Osteocyte (in vitro differentiated cells): Measurements from ENCODE around the gene ZMYND8. TPM values are rescaled to one million over a fixed set of nuclear protein-coding genes. Genes with fewer than 3 reads are reported as not detected.
"Not testable (repeated sequence)": the region's sequence is repeated elsewhere in the genome, so short reads cannot be mapped to it uniquely, and the experiment has no call there.

ENCODE experiments used
- DNase-seq: peaks from one replicate; pipeline ENCODE4 v3.0.0; 2021; ENCODE audit warnings: mixed read lengths; ENCODE audit not compliant: unreplicated experiment; ENCODE audit errors: extremely low spot score
- H3K27ac Mint-ChIP-seq: one replicate; pipeline ENCODE4 v1.8.0; 2021; ENCODE audit warnings: mild to moderate bottlenecking, mixed read lengths; ENCODE audit not compliant: unreplicated experiment
- H3K27me3 Mint-ChIP-seq: one replicate; pipeline ENCODE4 v1.8.0; 2021; ENCODE audit warnings: mixed read lengths; ENCODE audit not compliant: unreplicated experiment
- H3K36me3 Mint-ChIP-seq: one replicate; pipeline ENCODE4 v1.8.0; 2021; ENCODE audit warnings: mixed read lengths; ENCODE audit not compliant: unreplicated experiment
- H3K4me1 Mint-ChIP-seq: one replicate; pipeline ENCODE4 v1.8.0; 2021; ENCODE audit warnings: mixed read lengths; ENCODE audit not compliant: unreplicated experiment
- H3K4me3 Mint-ChIP-seq: one replicate; pipeline ENCODE4 v1.8.0; 2021; ENCODE audit warnings: mild to moderate bottlenecking, moderate library complexity, mixed read lengths; ENCODE audit not compliant: unreplicated experiment
- H3K9me3 Mint-ChIP-seq: one replicate; pipeline ENCODE4 v1.8.0; 2021; ENCODE audit warnings: mixed read lengths; ENCODE audit not compliant: unreplicated experiment
- total RNA-seq: library from RNA; stranded (reverse); gene quantifications from 2 replicates; pipeline ENCODE4 v1.2.1, GENCODE V29; 2021
- TF ChIP-seq, protein P1 (sequence below): fragments of 200-600 bp; sonication (generic); IDR thresholded peaks from 2 replicates; pipeline ENCODE4 v1.5.0; 2021; ENCODE audit warnings: antibody characterized with exemption, mild to moderate bottlenecking, moderate library complexity

The ZMYND8 gene
- total RNA-seq, 1 donor from 2014 or later: 96.5 TPM

DNA sequence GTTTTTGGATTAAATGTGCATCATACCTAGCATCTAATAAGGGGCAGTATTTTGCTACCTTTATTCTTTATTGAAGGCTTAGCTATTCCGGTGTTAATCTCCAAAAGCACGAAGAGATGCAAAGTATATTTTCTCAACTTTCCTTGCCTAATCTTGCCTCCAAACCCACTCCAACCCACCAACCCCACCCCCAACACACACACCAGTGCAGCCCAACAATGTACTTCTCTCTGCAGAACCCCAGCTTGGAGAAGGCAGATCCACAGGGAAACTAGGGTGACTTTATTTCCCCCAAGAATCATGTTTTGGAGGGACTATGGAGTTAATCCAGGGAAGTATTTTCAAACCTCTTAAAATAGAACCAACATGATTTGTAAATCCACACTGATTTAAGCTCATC lies 73.6 kb downstream of the ZMYND8 start:
- Mint-ChIP-seq H3K36me3 (peaks cover 57% of the 10 kb centered on the region), H3K4me1 (peaks cover 38% of the 10 kb centered on the region), H3K27ac (no peak overlapping the region), H3K27me3 (no peaks in the 10 kb centered on the region), H3K9me3 (no peaks in the 10 kb centered on the region), H3K4me3 (no peak overlapping the region)
- no peak for DNase-seq
- TF ChIP-seq, protein P1, sequence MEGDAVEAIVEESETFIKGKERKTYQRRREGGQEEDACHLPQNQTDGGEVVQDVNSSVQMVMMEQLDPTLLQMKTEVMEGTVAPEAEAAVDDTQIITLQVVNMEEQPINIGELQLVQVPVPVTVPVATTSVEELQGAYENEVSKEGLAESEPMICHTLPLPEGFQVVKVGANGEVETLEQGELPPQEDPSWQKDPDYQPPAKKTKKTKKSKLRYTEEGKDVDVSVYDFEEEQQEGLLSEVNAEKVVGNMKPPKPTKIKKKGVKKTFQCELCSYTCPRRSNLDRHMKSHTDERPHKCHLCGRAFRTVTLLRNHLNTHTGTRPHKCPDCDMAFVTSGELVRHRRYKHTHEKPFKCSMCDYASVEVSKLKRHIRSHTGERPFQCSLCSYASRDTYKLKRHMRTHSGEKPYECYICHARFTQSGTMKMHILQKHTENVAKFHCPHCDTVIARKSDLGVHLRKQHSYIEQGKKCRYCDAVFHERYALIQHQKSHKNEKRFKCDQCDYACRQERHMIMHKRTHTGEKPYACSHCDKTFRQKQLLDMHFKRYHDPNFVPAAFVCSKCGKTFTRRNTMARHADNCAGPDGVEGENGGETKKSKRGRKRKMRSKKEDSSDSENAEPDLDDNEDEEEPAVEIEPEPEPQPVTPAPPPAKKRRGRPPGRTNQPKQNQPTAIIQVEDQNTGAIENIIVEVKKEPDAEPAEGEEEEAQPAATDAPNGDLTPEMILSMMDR: no peak

DNA sequence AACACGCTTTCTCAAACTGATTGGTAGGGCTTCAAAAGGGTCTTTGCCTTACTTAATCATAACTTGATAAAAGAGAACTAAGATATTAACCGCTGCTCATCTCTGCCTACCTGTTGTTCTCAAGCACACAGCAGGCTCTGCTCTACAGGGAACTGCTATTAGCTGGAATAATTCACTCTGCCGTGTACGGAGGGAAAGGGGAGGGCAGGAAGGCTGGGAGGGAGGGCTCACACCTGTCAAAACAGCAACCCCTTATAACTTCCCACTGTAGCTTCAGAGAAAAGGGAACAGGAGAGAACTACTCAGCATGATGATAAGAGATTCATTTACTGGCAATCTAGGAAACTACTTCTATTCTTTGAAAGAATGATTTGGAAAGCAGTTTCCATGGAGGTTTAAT lies 75.1 kb downstream of the ZMYND8 start:
- Mint-ChIP-seq H3K4me1 (peaks cover 51% of the 10 kb centered on the region), H3K27ac (peak overlapping the region; percentile 78), H3K27me3 (no peaks in the 10 kb centered on the region), H3K4me3 (no peak overlapping the region), H3K9me3 (no peaks in the 10 kb centered on the region), H3K36me3 (peaks cover 54% of the 10 kb centered on the region)
- no peak for DNase-seq
- TF ChIP-seq, protein P1: no peak

DNA sequence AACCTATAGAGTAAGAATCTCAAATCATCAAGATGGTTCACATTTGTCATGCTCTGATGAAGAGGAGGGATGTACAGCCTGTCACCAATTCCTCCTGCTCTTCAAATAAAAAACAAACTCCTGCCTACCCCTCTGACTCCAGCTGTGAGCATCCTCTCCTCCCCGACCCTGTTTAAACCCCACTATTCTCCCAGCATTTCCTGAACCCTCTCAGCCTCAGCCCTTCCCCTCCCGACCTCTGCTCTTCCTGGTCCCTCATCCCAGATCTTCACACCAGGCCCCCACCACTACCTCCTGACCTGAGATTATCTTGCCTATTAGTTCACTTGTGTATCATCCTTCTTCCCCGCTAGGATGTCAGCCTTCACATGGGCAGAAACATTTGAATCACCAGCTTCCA lies 75.8 kb downstream of the ZMYND8 start:
- Mint-ChIP-seq H3K36me3 (peaks cover 61% of the 10 kb centered on the region), H3K4me3 (no peak overlapping the region), H3K27ac (peak overlapping the region; percentile 78), H3K27me3 (no peaks in the 10 kb centered on the region), H3K9me3 (no peaks in the 10 kb centered on the region), H3K4me1 (peaks cover 58% of the 10 kb centered on the region)
- no peak for DNase-seq
- TF ChIP-seq, protein P1: no peak

DNA sequence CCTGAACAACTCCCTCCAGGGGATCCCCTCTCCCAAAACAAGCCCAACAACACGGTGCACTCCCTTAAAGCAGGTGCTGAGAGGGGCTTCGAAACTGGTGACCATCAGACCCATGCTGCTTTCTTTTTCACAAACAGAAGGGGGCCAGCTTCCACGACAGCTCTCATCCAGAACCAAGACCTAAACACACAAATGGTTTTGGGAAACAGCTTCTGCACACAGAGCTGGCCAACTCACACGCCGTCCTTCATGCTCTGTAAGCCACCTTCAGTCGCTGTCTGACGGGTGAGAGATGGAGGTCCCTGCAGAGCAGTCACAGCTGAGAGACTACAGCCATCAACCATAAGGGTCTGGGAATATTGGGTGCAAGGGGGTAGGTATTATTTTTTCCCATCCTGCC lies 76.3 kb downstream of the ZMYND8 start:
- Mint-ChIP-seq H3K27ac (peak overlapping the region; percentile 76), H3K36me3 (peaks cover 60% of the 10 kb centered on the region), H3K9me3 (no peaks in the 10 kb centered on the region)

DNA sequence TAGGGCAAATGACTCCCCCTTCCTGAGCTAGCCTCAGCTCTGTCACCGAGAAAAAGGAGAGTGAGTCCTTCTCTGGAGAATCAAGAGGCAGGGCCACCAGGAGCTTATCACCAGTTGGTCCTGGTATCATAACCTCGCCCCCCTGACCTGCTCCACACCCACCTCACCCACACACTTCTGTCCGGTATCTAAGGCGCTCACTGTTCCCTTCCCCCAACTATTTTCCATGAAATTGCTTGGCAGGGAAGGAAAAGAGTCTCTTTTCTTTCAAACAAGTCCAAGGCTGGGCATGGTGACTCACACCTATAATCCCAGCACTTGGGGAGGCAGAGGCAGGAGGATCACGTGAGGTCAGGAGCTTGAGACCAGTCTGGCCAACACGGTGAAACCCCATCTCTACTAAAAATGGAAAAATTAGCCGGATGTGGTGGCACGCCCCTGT lies 77.6 kb downstream of the ZMYND8 start:
- Mint-ChIP-seq H3K27me3 (no peaks in the 10 kb centered on the region), H3K27ac (peak overlapping the region; percentile 76), H3K36me3 (peaks cover 51% of the 10 kb centered on the region), H3K4me1 (peaks cover 76% of the 10 kb centered on the region), H3K9me3 (no peaks in the 10 kb centered on the region), H3K4me3 (no peak overlapping the region)
- no peak for DNase-seq
- TF ChIP-seq, protein P1: no peak

More for the DNA sequence above, 76.3 kb downstream of the ZMYND8 start:
- H3K4me3 Mint-ChIP-seq: no peak overlapping the region
- no peak for DNase-seq
- H3K27me3 Mint-ChIP-seq: no peaks in the 10 kb centered on the region
- TF ChIP-seq, protein P1: no peak
- H3K4me1 Mint-ChIP-seq: peaks cover 63% of the 10 kb centered on the region

DNA sequence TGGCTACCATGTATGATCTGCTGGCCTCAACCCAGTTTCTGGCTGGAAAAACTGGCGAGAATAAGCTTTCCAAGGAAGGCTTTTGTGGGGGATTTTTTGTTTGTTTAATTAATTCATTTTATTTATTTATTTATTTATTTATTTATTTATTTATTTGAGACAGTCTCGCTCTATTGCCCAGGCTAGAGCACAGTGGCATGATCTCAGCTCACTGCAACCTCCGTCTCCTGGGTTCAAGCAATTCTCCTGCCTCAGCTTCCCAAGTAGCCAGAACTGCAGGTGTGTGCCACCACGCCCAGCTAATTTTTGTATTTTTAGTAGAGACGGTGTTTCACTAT lies 79.0 kb downstream of the ZMYND8 start:
- H3K4me3 Mint-ChIP-seq, H3K27me3 Mint-ChIP-seq, H3K9me3 Mint-ChIP-seq, DNase-seq: not testable (repeated sequence)
- Mint-ChIP-seq H3K27ac (peak overlapping the region; percentile 98), H3K36me3 (peaks cover 50% of the 10 kb centered on the region), H3K4me1 (peaks cover 89% of the 10 kb centered on the region)
